Stimulated activated naive CD4-positive, alpha-beta T cell (primary cell): ENCODE results near the gene TBC1D5.
"Not testable (repeated sequence)": the region's sequence is repeated elsewhere in the genome, so short reads cannot be mapped to it uniquely, and the experiment has no call there.

ENCODE experiments used
- DNase-seq, 6 experiments: peaks; one replicate each; lab custom pipeline; 2025; lab: John Stamatoyannopoulos, UW

The TBC1D5 gene

GRCh38 chr3:17411157-17411877 is 331.1 kb downstream of the TBC1D5 start:
- no peak for DNase-seq

- no peak for DNase-seq
Observed at GRCh38 chr3:17407576-17407975, 334.9 kb downstream of the TBC1D5 start.

DNA sequence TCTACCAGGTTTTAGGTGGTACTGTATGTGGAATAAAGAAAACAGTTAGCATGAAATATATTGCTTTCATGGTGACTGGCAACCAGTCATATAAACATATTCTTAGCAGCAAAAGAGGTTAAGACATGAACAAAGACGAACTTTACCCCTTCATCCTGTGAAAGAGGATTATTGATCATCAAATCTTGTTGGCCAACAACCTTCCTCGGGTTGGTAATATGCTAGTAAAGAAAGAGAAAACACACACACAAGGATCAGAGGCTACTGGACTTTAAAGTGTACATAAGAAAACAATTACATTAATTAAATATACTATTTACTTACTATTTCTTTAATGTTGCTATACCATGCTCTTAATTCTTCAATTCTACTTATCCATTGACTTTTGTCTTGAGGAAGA is 337.9 kb downstream of the TBC1D5 start:
- no peak for DNase-seq

- no peak for DNase-seq
Observed at GRCh38 chr3:17402442-17402841, 340.0 kb downstream of the TBC1D5 start.

DNA sequence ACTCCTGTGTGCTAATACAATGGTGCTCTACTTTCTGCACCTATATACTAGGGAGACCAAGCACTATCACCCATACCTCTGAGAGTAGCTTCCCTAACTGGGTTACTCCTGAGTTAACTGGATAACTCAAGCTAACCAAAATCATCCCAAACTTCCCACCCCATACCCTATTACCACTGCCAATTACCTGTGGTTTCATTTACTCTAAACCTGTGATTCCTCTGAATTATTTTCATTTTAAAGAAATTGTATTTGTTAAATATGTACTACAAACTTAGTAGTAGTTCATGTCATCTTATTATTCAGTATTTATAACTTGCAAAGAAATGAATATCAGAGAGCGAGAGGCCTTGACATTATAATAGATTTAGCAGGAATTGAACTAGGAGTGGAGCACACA is 340.5 kb downstream of the TBC1D5 start:
- DNase-seq: no peak

- DNase-seq: no peak
Observed at GRCh38 chr3:17399586-17399985, 342.8 kb downstream of the TBC1D5 start.

DNA sequence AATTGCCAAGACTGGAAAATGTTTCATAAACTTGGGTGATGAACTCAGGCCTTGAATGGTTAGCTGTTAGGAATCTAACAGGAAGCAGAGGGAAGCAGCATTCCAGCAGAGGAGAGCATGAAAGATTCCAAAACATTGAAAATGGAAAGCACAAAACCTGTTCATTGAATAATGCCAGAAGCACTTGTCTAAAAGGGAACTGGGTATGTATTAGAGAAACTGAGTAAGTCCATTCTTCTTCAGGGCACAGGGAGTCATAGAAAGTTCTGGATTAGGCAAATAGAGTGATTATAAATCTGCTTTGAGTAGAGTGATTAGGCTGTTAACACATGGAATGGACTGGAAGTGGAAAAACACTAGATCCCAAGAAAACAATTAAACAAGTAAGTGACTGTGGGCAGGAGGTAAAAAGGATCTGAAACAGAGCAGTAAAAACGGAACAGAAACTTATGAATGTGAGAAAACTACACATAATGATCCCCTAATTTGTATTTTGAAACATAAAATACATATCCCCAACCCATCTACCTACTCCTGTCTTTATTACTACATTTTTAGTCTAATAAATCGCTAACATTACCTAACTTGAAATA is 343.4 kb downstream of the TBC1D5 start:
- DNase-seq: no peak

DNA sequence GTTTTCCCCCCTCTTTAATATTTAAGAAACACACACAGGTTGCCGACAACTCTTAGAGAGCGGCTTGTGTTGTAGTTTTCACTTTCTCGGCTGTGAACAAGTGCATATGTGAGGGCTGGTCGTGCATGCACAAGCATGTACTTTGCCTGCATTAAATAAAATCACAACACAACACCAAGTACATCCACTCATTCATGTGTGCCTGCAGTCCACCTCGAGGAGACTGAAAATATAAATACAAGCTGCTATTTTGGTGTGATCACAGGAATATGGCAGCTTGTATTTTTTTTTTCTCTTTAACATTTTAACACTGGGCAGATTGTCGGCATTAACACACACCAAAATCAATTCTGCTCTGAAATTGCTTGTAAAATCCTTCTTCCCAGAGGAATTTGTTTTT is 346.4 kb downstream of the TBC1D5 start:
- DNase-seq: no peak

DNA sequence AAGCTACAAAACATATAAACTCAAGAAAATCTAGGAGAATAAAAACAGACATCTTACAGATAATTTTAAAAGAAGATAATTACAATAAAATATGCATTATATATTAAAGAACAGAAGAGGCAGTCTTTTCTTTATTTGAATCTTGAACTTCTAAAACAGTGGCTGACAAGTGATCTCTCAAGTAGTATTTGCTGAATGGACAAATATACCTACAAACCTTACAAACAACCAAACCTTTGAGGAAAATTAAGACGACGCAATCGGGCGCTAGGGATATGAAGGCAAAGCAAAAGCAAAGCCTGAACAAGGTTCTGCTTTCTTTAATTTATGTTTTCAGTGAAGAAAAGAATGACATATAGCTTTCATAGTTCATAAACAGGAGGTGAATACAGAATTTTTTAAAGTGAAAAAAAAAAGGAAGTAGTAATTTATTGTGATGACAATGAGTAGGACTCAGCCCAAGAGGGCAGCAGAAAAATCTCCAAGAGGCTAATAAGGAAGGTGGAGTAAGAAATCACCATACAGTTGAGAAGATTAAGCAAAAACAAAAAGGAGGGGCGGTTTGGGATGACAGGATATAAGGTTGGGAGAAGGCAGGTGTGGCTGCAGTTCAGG is 347.8 kb downstream of the TBC1D5 start:
- no peak for DNase-seq

- not testable (repeated sequence) for DNase-seq
Observed at GRCh38 chr3:17392516-17392915, 349.9 kb downstream of the TBC1D5 start.

GRCh38 chr3:17390785-17391184 is 351.6 kb downstream of the TBC1D5 start:
- no peak for DNase-seq

- no peak for DNase-seq
Observed at GRCh38 chr3:17387108-17387507, 355.3 kb downstream of the TBC1D5 start.

- no peak for DNase-seq
Observed at GRCh38 chr3:17386432-17386831, 356.0 kb downstream of the TBC1D5 start.

GRCh38 chr3:17384567-17385296 is 357.7 kb downstream of the TBC1D5 start:
- no peak for DNase-seq

- DNase-seq: no peak
Observed at GRCh38 chr3:17373304-17373703, 369.1 kb downstream of the TBC1D5 start.

GRCh38 chr3:17372362-17373210 is 369.8 kb downstream of the TBC1D5 start:
- DNase-seq: no peak

GRCh38 chr3:17369973-17370372 is 372.5 kb downstream of the TBC1D5 start:
- DNase-seq: no peak

DNA sequence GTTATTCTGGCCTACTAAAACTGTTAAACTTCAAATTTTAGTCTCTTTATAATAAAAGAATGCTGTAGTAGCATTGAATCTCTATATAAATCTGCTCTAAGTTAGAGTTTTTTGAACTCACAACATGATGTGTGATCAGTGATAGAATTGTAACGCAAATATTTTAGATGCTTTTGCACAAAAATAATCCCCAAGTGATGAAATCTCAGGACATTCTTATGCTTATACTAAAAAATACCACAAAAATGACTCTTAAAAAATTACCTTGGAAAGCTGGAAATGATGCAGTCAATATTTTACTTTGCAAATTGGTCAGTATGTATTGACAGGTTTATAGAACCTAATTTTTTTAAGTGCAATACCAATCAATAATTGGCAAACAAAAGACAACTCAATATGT is 375.3 kb downstream of the TBC1D5 start:
- no peak for DNase-seq

DNA sequence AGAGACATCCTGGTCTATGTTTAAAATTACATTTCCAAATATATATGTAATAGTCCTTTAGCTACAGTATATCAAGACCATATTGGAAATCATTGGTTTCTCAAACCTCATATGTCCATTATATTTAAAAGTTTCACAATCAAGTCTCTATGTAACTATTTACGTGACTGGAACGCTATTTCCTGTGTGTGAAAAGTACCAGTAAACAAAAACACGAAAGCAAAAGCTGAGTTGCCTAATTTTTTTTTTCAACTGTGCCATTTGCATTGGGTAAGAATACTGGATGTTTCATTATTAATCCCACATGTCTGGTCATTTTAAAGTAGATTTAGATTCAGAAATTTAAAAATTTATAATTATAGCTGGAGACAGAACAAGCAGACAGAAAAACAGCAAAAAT is 381.4 kb downstream of the TBC1D5 start:
- DNase-seq: no peak

- no peak for DNase-seq
Observed at GRCh38 chr3:17359911-17360310, 382.5 kb downstream of the TBC1D5 start.

- no peak for DNase-seq
Observed at GRCh38 chr3:17357035-17357710, 385.3 kb downstream of the TBC1D5 start.
